ENCODE data around the gene RRAS2. TPM values are rescaled to one million over a fixed set of nuclear protein-coding genes. Genes with fewer than 3 reads are reported as not detected.

Gene RRAS2
- total RNA-seq, 4 donors from 2014 or later = 40.7 to 75.4 (median 58.0) TPM

DNA sequence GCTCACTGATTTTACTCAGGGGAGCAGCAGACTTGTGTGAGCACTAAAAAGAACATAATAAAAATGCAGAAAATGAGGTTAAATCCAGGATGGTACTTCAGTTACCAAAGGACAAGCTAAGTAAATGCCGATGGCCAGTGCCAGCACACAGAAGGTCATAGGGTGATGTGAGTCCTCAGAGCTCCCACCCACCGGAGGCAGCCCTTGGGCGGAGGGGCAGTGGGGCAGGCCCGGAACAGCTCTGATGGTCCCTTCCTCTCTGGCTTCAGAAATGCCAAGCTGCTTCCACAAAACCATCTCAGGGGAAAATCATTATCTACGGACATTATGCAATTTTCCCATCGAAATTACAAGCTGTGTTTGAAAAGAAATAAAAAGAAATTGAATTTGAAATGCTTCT, 124.5 kb downstream of the RRAS2 start:
- 72% methylated on average over 5 of the region's 6 CpGs for WGBS
- TF ChIP-seq POLR2AphosphoS5 (IDR thresholded peaks at IDR 0.05) (no peak), EP300 (IDR thresholded peaks at IDR 0.05) (no peak), POLR2A (IDR thresholded peaks at IDR 0.05; ENCODE audit: low read depth) (no peak), CTCF (IDR thresholded peaks at IDR 0.05) (no peak)
- Histone ChIP-seq H3K36me3 (no peaks in the 10 kb centered on the region), H3K9me3 (no peaks in the 10 kb centered on the region), H3K4me3 (no peak overlapping the region), H3K4me1 (no peaks in the 10 kb centered on the region), H3K27me3 (peaks cover 0 to 10% (median 0%) of the 10 kb centered on the region in 4 donors), H3K27ac (replicated peaks in 1 of 4) (no peak overlapping the region)
- intact Hi-C loops (cut with DNase I) = no loop called here
- DNase-seq (ENCODE audit: extremely low spot score) = no peak

GRCh38 chr11:14232652-14233051, 126.3 kb downstream of the RRAS2 start:
- Histone ChIP-seq H3K36me3 (no peaks in the 10 kb centered on the region), H3K9me3 (no peaks in the 10 kb centered on the region), H3K27me3 (peaks cover 0 to 10% (median 0%) of the 10 kb centered on the region in 4 donors), H3K27ac (replicated peaks in 1 of 4) (no peak overlapping the region), H3K4me3 (no peak overlapping the region), H3K4me1 (no peaks in the 10 kb centered on the region)
- intact Hi-C loops (cut with DNase I) = no loop called here
- no peak for DNase-seq (ENCODE audit: extremely low spot score)
- TF ChIP-seq EP300 (IDR thresholded peaks at IDR 0.05) (no peak), CTCF (IDR thresholded peaks at IDR 0.05) (peak in 1 of 3 experiments; percentile 8)
- WGBS = 78% methylated on average over 6 of the region's 6 CpGs

- intact Hi-C loops (cut with DNase I) = no loop called here
- Histone ChIP-seq H3K4me1 (no peaks in the 10 kb centered on the region), H3K27me3 (peaks cover 0 to 10% (median 0%) of the 10 kb centered on the region in 4 donors), H3K9me3 (peaks cover 0 to 13% (median 1%) of the 10 kb centered on the region in 4 donors), H3K4me3 (no peak overlapping the region), H3K27ac (replicated peaks in 1 of 4) (no peak overlapping the region), H3K36me3 (no peaks in the 10 kb centered on the region)
- TF ChIP-seq POLR2A (IDR thresholded peaks at IDR 0.05; ENCODE audit: low read depth) = no peak
- no peak for TF ChIP-seq EP300 (IDR thresholded peaks at IDR 0.05)
- TF ChIP-seq CTCF (IDR thresholded peaks at IDR 0.05) = no peak
- TF ChIP-seq POLR2AphosphoS5 (IDR thresholded peaks at IDR 0.05) = no peak
- WGBS = 78% methylated on average over 6 of the region's 6 CpGs
- no peak for DNase-seq (ENCODE audit: extremely low spot score)
Observed at GRCh38 chr11:14230407-14230806, 128.6 kb downstream of the RRAS2 start.

- H3K9me3 ChIP-seq = peaks cover 0 to 13% (median 1%) of the 10 kb centered on the region in 4 donors
- DNase-seq (ENCODE audit: extremely low spot score) = no peak
- H3K27ac ChIP-seq (replicated peaks in 1 of 4) = no peak overlapping the region
- no peaks in the 10 kb centered on the region for H3K36me3 ChIP-seq
- TF ChIP-seq EP300 (IDR thresholded peaks at IDR 0.05) (no peak), POLR2AphosphoS5 (IDR thresholded peaks at IDR 0.05) (no peak), CTCF (IDR thresholded peaks at IDR 0.05) (no peak), POLR2A (IDR thresholded peaks at IDR 0.05; ENCODE audit: low read depth) (no peak)
- WGBS = 83% methylated on average over 11 of the region's 11 CpGs
- H3K27me3 ChIP-seq = peaks cover 0 to 10% (median 0%) of the 10 kb centered on the region in 4 donors
- peaks cover 0 to under 1% (median 0%) of the 10 kb centered on the region in 4 donors for H3K4me1 ChIP-seq
- H3K4me3 ChIP-seq = no peak overlapping the region
- intact Hi-C loops (cut with DNase I) = no loop called here
Observed at GRCh38 chr11:14229472-14229871, 129.5 kb downstream of the RRAS2 start.

- TF ChIP-seq POLR2A (IDR thresholded peaks at IDR 0.05; ENCODE audit: low read depth) (no peak), CTCF (IDR thresholded peaks at IDR 0.05) (no peak), EP300 (IDR thresholded peaks at IDR 0.05) (no peak), POLR2AphosphoS5 (IDR thresholded peaks at IDR 0.05) (no peak)
- 100% methylated on average over 1 of the region's 2 CpGs for WGBS
- H3K27ac ChIP-seq (replicated peaks in 1 of 4) = no peak overlapping the region
Observed at GRCh38 chr11:14228356-14228755, 130.6 kb downstream of the RRAS2 start.

More at GRCh38 chr11:14228356-14228755, 130.6 kb downstream of the RRAS2 start:
- H3K27me3 ChIP-seq = peaks cover 0 to 10% (median 0%) of the 10 kb centered on the region in 4 donors
- DNase-seq (ENCODE audit: extremely low spot score) = no peak
- intact Hi-C loops (cut with DNase I) = no loop called here
- peaks cover 0 to 13% (median 1%) of the 10 kb centered on the region in 4 donors for H3K9me3 ChIP-seq
- peaks cover 0 to 11% (median 10%) of the 10 kb centered on the region in 4 donors for H3K4me1 ChIP-seq
- no peaks in the 10 kb centered on the region for H3K36me3 ChIP-seq
- no peak overlapping the region for H3K4me3 ChIP-seq

All from esophagus muscularis mucosa (tissue), 4 donors.